ENCODE measurements around the gene SERPINE1. TPM values are rescaled to one million over a fixed set of nuclear protein-coding genes. Genes with fewer than 3 reads are reported as not detected.

Gene SERPINE1
- total and polyA plus RNA-seq, 2 of the 13 experiments (the other 11 are each of a cell fraction or from before 2014, with no cell fraction given), result 21.2 to 1,576 TPM

DNA sequence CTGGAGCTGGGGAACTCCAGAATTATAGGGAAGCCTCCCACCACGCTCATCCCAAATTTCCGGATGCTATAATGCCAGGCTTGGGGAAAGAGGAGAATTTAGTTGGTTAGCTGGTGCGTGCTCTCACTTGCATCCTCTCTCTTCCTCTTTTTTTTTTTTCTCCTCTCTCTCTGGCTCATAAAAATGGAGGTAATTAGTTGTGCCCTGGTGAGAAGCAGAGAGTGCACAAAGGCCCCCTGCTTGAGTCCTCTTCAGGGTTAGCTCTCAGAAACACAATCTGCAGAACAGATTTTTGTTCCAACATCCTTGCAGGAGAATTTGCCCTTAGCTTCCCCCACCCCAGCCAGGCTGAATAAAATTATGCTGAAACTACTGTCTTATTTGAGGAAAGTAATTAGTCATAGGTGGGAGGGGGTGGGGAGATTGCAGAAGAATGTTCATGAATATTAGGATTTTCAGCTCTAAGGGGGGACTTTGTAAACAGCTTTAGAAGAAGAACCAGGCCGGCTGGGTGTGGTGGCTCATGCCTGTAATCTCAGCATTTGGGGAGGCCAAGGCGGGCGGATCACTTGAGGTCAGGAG is 7.6 kb downstream of the SERPINE1 start:
- ATAC-seq (no peak), FAIRE-seq (no peak), DNase-seq (ENCODE audit: low spot score) (no peak)
- Histone ChIP-seq H4K20me1 (ENCODE audit: insufficient read depth, low read length) (peaks cover 64% of the 10 kb centered on the region; the same call in 1 of the 2 replicates), H3K79me2 (ENCODE audit: insufficient read depth, low read length) (no peaks in the 10 kb centered on the region), H2AFZ (ENCODE audit: low read length) (no peak overlapping the region), H3K36me3 (replicated peaks in 1 of 2; ENCODE audit: control insufficient read depth in 1 of 2, insufficient read depth in 2 of 2, low read length in 2 of 2) (peaks cover 20 to 65% of the 10 kb centered on the region in 2 experiments), H3K9me3 (ENCODE audit: low read length) (no peaks in the 10 kb centered on the region), H3K27me3 (ENCODE audit: control insufficient read depth in 1 of 2, insufficient read depth in 2 of 2, low read length in 2 of 2) (no peaks in the 10 kb centered on the region), H3K4me1 (ENCODE audit: insufficient read depth, low read length) (peaks cover 43% of the 10 kb centered on the region), H3K27ac (ENCODE audit: extremely low read length, insufficient read depth, low read length) (no peak overlapping the region), H3K9ac (ENCODE audit: insufficient read depth, low read depth, low read length) (no peak overlapping the region), H3K4me2 (ENCODE audit: low read depth, low read length) (no peak overlapping the region), H3K4me3 (replicated peaks in 1 of 3; ENCODE audit: insufficient read depth in 1 of 3, low read depth in 2 of 3, low read length in 3 of 3) (no peak overlapping the region)
- no TSS peak for BruUV-seq (replicated peaks)
- WGBS (ENCODE audit: low lambda C conversion rate), result 95% methylated on average over 6 of the region's 6 CpGs
- intact Hi-C loops (cut with micrococcal nuclease; ENCODE audit: unreplicated experiment) (no loop called here), in situ Hi-C loops (cut with HindIII; ENCODE audit: extremely low pct_ligation_motif_present, low pct_unique_long_range_greater_than_20kb) (no loop called here)
- CTCF ChIA-PET (ENCODE audit: low intra/inter-chr PET ratio, low total read pairs), result no interaction called here
- POLR2A ChIA-PET, result no interaction called here
- TF ChIP-seq ARNT (IDR thresholded peaks at IDR 0.05), result no peak
- TF ChIP-seq, protein P1, sequence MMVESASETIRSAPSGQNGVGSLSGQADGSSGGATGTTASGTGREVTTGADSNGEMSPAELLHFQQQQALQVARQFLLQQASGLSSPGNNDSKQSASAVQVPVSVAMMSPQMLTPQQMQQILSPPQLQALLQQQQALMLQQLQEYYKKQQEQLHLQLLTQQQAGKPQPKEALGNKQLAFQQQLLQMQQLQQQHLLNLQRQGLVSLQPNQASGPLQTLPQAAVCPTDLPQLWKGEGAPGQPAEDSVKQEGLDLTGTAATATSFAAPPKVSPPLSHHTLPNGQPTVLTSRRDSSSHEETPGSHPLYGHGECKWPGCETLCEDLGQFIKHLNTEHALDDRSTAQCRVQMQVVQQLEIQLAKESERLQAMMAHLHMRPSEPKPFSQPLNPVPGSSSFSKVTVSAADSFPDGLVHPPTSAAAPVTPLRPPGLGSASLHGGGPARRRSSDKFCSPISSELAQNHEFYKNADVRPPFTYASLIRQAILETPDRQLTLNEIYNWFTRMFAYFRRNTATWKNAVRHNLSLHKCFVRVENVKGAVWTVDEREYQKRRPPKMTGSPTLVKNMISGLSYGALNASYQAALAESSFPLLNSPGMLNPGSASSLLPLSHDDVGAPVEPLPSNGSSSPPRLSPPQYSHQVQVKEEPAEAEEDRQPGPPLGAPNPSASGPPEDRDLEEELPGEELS (CRISPR knock-in tag; IDR thresholded peaks at IDR 0.05), result no peak
- no peak for TF ChIP-seq FOXM1 (CRISPR knock-in tag; IDR thresholded peaks at IDR 0.05)
- no peak for TF ChIP-seq ZNF367 (CRISPR knock-in tag; IDR thresholded peaks at IDR 0.05; ENCODE audit: borderline replicate concordance)
- peak; percentile 48; the same call in 1 of the 2 replicates for TF ChIP-seq ZNF605 (CRISPR knock-in tag; IDR thresholded peaks at IDR 0.05)
- TF ChIP-seq POLR2AphosphoS5 (IDR thresholded peaks at IDR 0.05; ENCODE audit: low read depth, low read length), result peak; percentile 39; the same call in 1 of the 2 replicates
- 0 out of 4 replicates have a peak, but pooled peaks of 1 of the 2 experiments have one; percentile 0 for TF ChIP-seq POLR2A (IDR thresholded peaks at IDR 0.05; ENCODE audit: insufficient read depth in 1 of 2, low read depth in 2 of 2, low read length in 2 of 2)
- no peak for TF ChIP-seq ZSCAN20 (CRISPR knock-in tag; IDR thresholded peaks at IDR 0.05; ENCODE audit: borderline replicate concordance)
- TF ChIP-seq, protein P2, sequence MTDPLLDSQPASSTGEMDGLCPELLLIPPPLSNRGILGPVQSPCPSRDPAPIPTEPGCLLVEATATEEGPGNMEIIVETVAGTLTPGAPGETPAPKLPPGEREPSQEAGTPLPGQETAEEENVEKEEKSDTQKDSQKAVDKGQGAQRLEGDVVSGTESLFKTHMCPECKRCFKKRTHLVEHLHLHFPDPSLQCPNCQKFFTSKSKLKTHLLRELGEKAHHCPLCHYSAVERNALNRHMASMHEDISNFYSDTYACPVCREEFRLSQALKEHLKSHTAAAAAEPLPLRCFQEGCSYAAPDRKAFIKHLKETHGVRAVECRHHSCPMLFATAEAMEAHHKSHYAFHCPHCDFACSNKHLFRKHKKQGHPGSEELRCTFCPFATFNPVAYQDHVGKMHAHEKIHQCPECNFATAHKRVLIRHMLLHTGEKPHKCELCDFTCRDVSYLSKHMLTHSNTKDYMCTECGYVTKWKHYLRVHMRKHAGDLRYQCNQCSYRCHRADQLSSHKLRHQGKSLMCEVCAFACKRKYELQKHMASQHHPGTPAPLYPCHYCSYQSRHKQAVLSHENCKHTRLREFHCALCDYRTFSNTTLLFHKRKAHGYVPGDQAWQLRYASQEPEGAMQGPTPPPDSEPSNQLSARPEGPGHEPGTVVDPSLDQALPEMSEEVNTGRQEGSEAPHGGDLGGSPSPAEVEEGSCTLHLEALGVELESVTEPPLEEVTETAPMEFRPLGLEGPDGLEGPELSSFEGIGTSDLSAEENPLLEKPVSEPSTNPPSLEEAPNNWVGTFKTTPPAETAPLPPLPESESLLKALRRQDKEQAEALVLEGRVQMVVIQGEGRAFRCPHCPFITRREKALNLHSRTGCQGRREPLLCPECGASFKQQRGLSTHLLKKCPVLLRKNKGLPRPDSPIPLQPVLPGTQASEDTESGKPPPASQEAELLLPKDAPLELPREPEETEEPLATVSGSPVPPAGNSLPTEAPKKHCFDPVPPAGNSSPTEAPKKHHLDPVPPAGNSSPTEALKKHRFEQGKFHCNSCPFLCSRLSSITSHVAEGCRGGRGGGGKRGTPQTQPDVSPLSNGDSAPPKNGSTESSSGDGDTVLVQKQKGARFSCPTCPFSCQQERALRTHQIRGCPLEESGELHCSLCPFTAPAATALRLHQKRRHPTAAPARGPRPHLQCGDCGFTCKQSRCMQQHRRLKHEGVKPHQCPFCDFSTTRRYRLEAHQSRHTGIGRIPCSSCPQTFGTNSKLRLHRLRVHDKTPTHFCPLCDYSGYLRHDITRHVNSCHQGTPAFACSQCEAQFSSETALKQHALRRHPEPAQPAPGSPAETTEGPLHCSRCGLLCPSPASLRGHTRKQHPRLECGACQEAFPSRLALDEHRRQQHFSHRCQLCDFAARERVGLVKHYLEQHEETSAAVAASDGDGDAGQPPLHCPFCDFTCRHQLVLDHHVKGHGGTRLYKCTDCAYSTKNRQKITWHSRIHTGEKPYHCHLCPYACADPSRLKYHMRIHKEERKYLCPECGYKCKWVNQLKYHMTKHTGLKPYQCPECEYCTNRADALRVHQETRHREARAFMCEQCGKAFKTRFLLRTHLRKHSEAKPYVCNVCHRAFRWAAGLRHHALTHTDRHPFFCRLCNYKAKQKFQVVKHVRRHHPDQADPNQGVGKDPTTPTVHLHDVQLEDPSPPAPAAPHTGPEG (CRISPR knock-in tag; IDR thresholded peaks at IDR 0.05), result no peak
- peak; percentile 43; the same call in 1 of the 2 replicates for TF ChIP-seq ZNF547 (CRISPR knock-in tag; IDR thresholded peaks at IDR 0.05)
- TF ChIP-seq ATAD3A (CRISPR knock-in tag; IDR thresholded peaks at IDR 0.05), result no peak
- no peak for TF ChIP-seq NFATC3 (CRISPR knock-in tag; IDR thresholded peaks at IDR 0.05)

Measured in HepG2 (cell line).